Panc1 (cell line): ENCODE results near the gene SLC12A7. TPM values are rescaled to one million over a fixed set of nuclear protein-coding genes. Genes with fewer than 3 reads are reported as not detected.

ENCODE experiments used
- ATAC-seq: fragments of 200-7000 bp; cut with Tn5 transposase; 2 replicates; pipeline ENCODE4 v1.9.1; 2020; ENCODE audit warnings: mild to moderate bottlenecking, moderate library complexity
- BruUV-seq: library from RNA; stranded (reverse); fragments of 400-500 nt; replicated peaks from 2 replicates; lab custom pipeline; 2021; lab: Mats Ljungman, UMichigan
- CTCF ChIA-PET: fragments of 300-600 bp; sonication (Branson Sonifier 250); formaldehyde crosslinking; loops from one replicate; lab custom pipeline; 2022; ENCODE audit warnings: antibody characterized with exemption; lab: Charles Lee
- POLR2A ChIA-PET: fragments of 300-600 bp; sonication (Branson Sonifier 250); formaldehyde crosslinking; loops from one replicate; lab custom pipeline; 2022; ENCODE audit warnings: antibody characterized with exemption; lab: Charles Lee
- DNase-seq: peaks from one replicate; pipeline ENCODE4 v3.0.0-alpha.2; 2010; ENCODE audit warnings: low read depth, low spot score
- H3K27ac ChIP-seq: 2 replicates; pipeline ENCODE4 v1.5.1; 2011; ENCODE audit warnings: mild to moderate bottlenecking, low read length, inconsistent platforms
- H3K27me3 ChIP-seq: fragments of 200-500 bp; sonication (Bioruptor generic); 2 replicates; pipeline ENCODE4 v1.6.0; 2014; ENCODE audit warnings: low read length, inconsistent platforms; ENCODE audit not compliant: control insufficient read depth, insufficient read depth
- H3K36me3 ChIP-seq: fragments of 200-500 bp; sonication (Bioruptor generic); 2 replicates; pipeline ENCODE4 v1.5.1; 2014; ENCODE audit warnings: inconsistent platforms, mild to moderate bottlenecking, low read length, moderate library complexity; ENCODE audit not compliant: control insufficient read depth, insufficient read depth
- H3K4me1 ChIP-seq: 2 replicates; pipeline ENCODE4 v1.5.1; 2011; ENCODE audit warnings: inconsistent platforms, mild to moderate bottlenecking, low read length, moderate library complexity; ENCODE audit not compliant: control insufficient read depth, insufficient read depth
- H3K4me3 ChIP-seq, 2 experiments: 2 replicates each; pipeline ENCODE4 v1.5.1; 2011 to 2012; ENCODE audit warnings: low read depth in 2 of 2, low read length in 2 of 2, mild to moderate bottlenecking in 2 of 2, inconsistent platforms in 1 of 2, moderate library complexity in 1 of 2
- H3K9me3 ChIP-seq: fragments of 200-500 bp; sonication (Bioruptor generic); 2 replicates; pipeline ENCODE4 v1.5.1; 2014; ENCODE audit warnings: low read depth, mild to moderate bottlenecking, inconsistent platforms, low read length, moderate library complexity; ENCODE audit not compliant: control insufficient read depth, insufficient read depth
- POLR2AphosphoS5 ChIP-seq: IDR thresholded peaks from 2 replicates; pipeline ENCODE4 v1.6.1; 2012; ENCODE audit warnings: mild to moderate bottlenecking, low read depth, low read length, moderate library complexity
- SIN3A ChIP-seq: IDR thresholded peaks from 2 replicates; pipeline ENCODE4 v1.6.1; 2012; ENCODE audit warnings: low read depth, mild to moderate bottlenecking, low read length, moderate library complexity, borderline replicate concordance; ENCODE audit not compliant: insufficient read depth
- TCF7L2 ChIP-seq: IDR thresholded peaks from 2 replicates; pipeline ENCODE4 v1.6.1; 2011; ENCODE audit warnings: mild to moderate bottlenecking, low read depth, low read length, inconsistent platforms
- in situ Hi-C: cut with HindIII; loops from 2 replicates; pipeline ENCODE4 v1.10.0; 2016; ENCODE audit warnings: low sequenced_read_pairs, low pct_unique_long_range_greater_than_20kb
- intact Hi-C: fragments of 100-400 bp; cut with micrococcal nuclease; formaldehyde crosslinking; loops from one replicate; pipeline ENCODE4 v1.10.0; 2022; ENCODE audit not compliant: unreplicated experiment
- total RNA-seq: library from RNA; stranded (reverse); gene quantifications from one replicate; pipeline ENCODE4 v1.2.1, GENCODE V29; 2021; ENCODE audit not compliant: unreplicated experiment
- TF ChIP-seq, protein P1 (sequence below): fragments of 450-650 bp; IDR thresholded peaks from 2 replicates; pipeline ENCODE4 v1.5.1; 2017; ENCODE audit warnings: mild to moderate bottlenecking
- TF ChIP-seq, protein P2 (sequence below), 2 experiments: IDR thresholded peaks; 2 replicates each; pipeline ENCODE4 v1.6.1; 2011 to 2012; ENCODE audit warnings: low read depth in 2 of 2, control low read depth in 1 of 2, low read length in 1 of 2, mild to moderate bottlenecking in 1 of 2, moderate library complexity in 1 of 2; ENCODE audit not compliant: insufficient read depth in 1 of 2

Gene SLC12A7
- total RNA-seq, 1 experiment from 2014 or later: 297 TPM

DNA sequence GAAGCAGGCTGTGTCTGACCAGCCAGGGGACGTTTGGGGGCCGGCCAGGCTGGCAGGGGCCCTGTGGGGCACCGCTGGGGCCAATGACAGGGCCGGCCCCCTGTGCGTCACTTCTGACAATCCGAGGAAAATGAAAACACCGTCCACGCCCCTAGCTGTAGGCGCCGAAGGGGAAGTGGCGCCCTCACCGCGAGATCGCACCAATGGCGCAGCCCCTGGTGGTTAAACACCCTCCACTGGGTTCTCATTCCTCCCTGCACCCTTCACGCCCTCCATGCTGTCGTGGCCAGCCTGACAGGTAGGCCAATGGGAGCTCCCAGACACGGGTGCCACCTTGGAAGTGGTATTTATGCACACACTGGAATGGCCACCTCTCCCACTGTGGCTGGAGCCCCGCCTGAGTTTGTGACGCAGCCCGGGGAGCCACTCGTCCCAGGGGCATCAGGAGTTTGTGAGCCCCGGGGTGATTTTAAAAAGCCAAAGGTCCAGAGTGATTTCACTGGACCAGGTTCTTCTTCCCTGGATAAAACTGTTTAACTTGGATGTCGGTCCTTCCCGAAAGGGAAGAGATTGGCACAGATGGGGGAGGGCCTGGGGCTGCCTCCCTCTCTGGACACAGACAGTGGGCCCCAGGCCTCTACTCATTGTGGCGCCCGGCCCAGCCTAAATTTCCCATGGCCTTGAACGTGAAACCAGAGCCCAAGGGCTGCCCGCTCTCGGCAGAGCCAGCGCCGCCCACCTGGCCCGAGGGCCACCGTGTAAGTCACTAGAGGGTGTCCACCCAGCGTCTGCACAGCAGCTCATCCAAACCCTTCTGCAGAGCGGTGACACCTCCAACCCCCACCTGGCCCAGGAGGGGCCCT, 53.5 kb downstream of the SLC12A7 start:
- POLR2A ChIA-PET: no interaction called here
- DNase-seq (no peak), ATAC-seq (no peak)
- TF ChIP-seq, protein P1, sequence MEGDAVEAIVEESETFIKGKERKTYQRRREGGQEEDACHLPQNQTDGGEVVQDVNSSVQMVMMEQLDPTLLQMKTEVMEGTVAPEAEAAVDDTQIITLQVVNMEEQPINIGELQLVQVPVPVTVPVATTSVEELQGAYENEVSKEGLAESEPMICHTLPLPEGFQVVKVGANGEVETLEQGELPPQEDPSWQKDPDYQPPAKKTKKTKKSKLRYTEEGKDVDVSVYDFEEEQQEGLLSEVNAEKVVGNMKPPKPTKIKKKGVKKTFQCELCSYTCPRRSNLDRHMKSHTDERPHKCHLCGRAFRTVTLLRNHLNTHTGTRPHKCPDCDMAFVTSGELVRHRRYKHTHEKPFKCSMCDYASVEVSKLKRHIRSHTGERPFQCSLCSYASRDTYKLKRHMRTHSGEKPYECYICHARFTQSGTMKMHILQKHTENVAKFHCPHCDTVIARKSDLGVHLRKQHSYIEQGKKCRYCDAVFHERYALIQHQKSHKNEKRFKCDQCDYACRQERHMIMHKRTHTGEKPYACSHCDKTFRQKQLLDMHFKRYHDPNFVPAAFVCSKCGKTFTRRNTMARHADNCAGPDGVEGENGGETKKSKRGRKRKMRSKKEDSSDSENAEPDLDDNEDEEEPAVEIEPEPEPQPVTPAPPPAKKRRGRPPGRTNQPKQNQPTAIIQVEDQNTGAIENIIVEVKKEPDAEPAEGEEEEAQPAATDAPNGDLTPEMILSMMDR: no peak
- TF ChIP-seq SIN3A (no peak), POLR2AphosphoS5 (no peak), TCF7L2 (no peak)
- TF ChIP-seq, protein P2, sequence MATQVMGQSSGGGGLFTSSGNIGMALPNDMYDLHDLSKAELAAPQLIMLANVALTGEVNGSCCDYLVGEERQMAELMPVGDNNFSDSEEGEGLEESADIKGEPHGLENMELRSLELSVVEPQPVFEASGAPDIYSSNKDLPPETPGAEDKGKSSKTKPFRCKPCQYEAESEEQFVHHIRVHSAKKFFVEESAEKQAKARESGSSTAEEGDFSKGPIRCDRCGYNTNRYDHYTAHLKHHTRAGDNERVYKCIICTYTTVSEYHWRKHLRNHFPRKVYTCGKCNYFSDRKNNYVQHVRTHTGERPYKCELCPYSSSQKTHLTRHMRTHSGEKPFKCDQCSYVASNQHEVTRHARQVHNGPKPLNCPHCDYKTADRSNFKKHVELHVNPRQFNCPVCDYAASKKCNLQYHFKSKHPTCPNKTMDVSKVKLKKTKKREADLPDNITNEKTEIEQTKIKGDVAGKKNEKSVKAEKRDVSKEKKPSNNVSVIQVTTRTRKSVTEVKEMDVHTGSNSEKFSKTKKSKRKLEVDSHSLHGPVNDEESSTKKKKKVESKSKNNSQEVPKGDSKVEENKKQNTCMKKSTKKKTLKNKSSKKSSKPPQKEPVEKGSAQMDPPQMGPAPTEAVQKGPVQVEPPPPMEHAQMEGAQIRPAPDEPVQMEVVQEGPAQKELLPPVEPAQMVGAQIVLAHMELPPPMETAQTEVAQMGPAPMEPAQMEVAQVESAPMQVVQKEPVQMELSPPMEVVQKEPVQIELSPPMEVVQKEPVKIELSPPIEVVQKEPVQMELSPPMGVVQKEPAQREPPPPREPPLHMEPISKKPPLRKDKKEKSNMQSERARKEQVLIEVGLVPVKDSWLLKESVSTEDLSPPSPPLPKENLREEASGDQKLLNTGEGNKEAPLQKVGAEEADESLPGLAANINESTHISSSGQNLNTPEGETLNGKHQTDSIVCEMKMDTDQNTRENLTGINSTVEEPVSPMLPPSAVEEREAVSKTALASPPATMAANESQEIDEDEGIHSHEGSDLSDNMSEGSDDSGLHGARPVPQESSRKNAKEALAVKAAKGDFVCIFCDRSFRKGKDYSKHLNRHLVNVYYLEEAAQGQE (IDR thresholded peaks at IDR 0.05; ENCODE audit: insufficient read depth in 1 of 2, low read depth in 2 of 2, low read length in 1 of 2): no peak
- intact Hi-C loops (no loop called here), in situ Hi-C loops (no loop called here)
- no peak overlapping the region for H3K4me3 ChIP-seq
- no peaks in the 10 kb centered on the region for H3K9me3 ChIP-seq
- H3K27me3 ChIP-seq: no peaks in the 10 kb centered on the region
- CTCF ChIA-PET: no interaction called here
- H3K27ac ChIP-seq: no peak overlapping the region
- BruUV-seq: TSS peak; percentile 21
- H3K4me1 ChIP-seq: no peaks in the 10 kb centered on the region; the same call in 1 of the 2 replicates
- H3K36me3 ChIP-seq: peaks cover 17% of the 10 kb centered on the region

DNA sequence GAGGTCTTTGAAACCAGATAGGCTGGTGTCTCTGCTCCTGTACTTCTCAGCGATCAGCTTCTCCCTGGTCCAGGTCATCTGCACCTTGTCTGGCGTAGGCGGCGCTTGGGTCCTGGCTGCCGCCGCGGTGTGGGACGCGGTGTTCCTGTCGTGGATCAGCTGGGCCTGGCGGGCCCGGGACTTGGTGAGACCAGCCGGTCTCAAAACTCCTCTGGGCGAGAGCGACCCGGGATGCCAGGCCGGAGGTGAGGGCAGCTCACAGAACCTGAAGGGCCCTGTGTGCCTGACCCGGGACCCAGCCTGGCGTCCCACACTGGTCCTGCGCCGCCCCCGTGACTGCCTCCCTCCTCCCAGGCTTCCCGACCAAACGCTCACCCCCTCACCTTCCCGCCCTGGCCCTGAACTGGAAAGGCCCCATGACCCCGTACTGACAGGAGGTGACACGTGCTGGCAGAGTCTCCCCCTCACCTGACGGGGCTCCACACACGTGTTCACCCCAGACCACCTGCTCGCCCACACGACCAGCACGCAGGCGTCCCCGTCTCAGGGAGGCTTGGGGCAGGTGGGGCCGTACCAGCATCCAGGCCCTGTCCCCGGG, 54.3 kb downstream of the SLC12A7 start:
- in situ Hi-C loops: no loop called here
- TF ChIP-seq, protein P2 (IDR thresholded peaks at IDR 0.05; ENCODE audit: insufficient read depth in 1 of 2, low read depth in 2 of 2, low read length in 1 of 2): no peak
- TF ChIP-seq, protein P1: no peak
- no peak for TF ChIP-seq TCF7L2
- no peak for TF ChIP-seq SIN3A
- no peak for TF ChIP-seq POLR2AphosphoS5
- Histone ChIP-seq H3K27ac (no peak overlapping the region), H3K27me3 (no peaks in the 10 kb centered on the region), H3K4me1 (no peaks in the 10 kb centered on the region; the same call in 1 of the 2 replicates), H3K4me3 (no peak overlapping the region), H3K36me3 (peaks cover 17% of the 10 kb centered on the region), H3K9me3 (no peaks in the 10 kb centered on the region)
- intact Hi-C loops: no loop called here
- no peak for ATAC-seq
- BruUV-seq: no TSS peak
- ChIA-PET CTCF (no interaction called here), POLR2A (interaction anchor here (0.7 kb wide), 1 partner anchor 83 kb away, joined by 5 read pairs; no protein-coding TSS in a partner anchor)
- DNase-seq: no peak
